22Rv1 (cell line): ENCODE results near the gene SLC15A5.

Experiments
- CTCF ChIP-seq: fragments of 450-650 bp; IDR thresholded peaks from 2 replicates; pipeline ENCODE4 v1.5.1; 2017; ENCODE audit warnings: mild to moderate bottlenecking
- ZFX ChIP-seq: fragments of 450-650 bp; IDR thresholded peaks from 2 replicates; pipeline ENCODE4 v1.6.1; 2017; ENCODE audit warnings: antibody characterized with exemption, borderline replicate concordance

GRCh38 chr12:16300122-16300521, 22.6 kb upstream of the SLC15A5 start:
- TF ChIP-seq CTCF, result no peak
- no peak for TF ChIP-seq ZFX
